Measurements from ENCODE around the gene SLC48A1.
A peak's percentile ranks its signal among the peaks of the same experiment; 100 is the strongest.

Gene SLC48A1

DNA sequence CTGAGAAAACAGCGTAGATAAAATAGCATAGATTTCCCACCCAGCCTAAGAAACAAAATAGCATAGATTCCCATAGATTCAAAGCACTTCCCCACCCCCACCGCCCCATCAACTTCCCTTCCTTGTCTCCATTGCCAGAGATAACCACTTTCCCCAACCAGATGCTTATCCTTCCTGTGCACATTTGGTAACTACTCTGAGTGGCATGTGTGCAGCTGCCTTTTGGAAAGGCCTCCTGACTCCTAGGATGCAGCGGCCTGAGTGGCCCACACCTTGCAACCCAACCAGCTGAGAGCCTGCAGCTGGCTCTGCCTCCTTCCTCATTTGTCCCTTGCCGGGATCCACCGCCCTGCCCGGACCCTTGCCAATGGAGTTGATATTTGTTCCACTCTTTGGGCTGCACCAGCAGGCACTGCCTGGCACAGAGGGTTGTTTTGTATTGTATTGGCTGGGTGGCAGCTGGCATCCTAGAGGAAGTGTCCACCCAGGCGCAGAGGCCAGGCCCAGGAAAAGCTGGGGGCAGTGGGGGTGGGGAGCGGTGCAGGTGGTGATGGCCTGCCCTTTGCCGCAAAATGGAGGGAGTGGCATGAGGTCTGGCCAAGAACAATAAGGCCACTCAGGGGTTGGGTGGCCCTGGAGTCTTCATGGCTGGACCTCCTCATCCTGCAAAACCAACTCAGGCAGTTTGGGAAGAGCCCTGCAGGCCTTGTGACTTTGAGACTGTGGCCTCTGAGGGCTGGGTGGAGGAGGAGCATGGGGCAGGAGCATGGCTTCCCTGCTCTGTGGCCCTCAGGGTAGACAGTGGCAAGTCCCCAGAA lies 4.9 kb downstream of the SLC48A1 start:
- ChIA-PET CTCF (interaction anchor here (0.6 to 35.8 kb wide), 23 partner anchors 8 to 193 kb away, joined by 3 to 1524 read pairs (median 7); partner anchors contain the start of genes ENDOU, RAPGEF3 and RPAP3), POLR2A (no interaction called here)
- TF ChIP-seq, protein P1, sequence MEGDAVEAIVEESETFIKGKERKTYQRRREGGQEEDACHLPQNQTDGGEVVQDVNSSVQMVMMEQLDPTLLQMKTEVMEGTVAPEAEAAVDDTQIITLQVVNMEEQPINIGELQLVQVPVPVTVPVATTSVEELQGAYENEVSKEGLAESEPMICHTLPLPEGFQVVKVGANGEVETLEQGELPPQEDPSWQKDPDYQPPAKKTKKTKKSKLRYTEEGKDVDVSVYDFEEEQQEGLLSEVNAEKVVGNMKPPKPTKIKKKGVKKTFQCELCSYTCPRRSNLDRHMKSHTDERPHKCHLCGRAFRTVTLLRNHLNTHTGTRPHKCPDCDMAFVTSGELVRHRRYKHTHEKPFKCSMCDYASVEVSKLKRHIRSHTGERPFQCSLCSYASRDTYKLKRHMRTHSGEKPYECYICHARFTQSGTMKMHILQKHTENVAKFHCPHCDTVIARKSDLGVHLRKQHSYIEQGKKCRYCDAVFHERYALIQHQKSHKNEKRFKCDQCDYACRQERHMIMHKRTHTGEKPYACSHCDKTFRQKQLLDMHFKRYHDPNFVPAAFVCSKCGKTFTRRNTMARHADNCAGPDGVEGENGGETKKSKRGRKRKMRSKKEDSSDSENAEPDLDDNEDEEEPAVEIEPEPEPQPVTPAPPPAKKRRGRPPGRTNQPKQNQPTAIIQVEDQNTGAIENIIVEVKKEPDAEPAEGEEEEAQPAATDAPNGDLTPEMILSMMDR (IDR thresholded peaks at IDR 0.05; ENCODE audit: control extremely low read depth, extremely low read depth, low read depth, missing control alignments): no peak
- no peak for DNase-seq (ENCODE audit: extremely low spot score)

DNA sequence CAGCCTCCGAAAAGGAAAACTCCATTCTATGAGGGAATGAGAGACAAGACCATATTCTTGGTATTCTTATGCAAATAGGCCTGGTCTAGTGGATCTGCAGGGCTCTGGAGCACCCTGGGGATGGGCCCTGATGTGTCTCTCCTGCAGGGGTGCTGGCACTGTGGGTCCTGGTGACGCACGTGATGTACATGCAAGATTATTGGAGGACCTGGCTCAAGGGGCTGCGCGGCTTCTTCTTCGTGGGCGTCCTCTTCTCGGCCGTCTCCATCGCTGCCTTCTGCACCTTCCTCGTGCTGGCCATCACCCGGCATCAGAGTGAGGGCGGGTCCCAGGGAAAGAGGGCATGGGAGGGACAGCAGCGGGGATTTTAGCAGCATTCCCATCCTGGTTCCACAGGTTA lies 5.8 kb downstream of the SLC48A1 start:
- POLR2A ChIA-PET: no interaction called here

DNA sequence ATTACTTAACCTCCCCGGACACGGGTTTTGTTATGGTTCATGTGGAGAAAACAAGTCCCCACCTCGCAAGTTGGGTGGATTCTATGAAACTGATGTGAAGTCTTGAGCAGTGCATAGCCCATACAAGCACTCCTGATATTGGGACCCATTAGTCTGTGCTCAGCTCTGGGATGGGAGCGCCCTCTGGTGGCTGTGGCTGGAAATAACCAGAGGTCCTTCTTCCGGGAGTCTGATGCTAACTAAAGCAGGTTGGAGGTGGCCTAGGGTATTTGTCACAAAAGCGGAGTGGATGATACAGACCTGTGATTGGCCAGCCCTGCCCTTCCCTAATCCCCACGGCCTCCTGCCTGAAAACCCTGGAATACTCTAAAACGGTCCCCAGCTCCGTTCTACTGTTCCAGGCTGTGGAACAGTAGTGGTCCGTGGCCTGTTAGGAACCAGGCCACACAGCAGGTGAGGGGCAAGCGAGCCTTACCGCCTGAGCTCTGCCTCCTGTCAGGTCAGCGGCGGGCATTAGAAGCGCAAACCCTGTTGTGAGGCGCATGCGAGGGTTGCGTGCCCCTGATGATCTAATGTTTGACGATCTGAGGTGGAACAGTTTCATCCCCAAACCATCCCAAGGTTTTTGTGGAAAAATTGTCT lies 6.4 kb downstream of the SLC48A1 start:
- ChIA-PET CTCF (interaction anchor here (0.9 to 35.8 kb wide), 22 partner anchors 10 to 311 kb away, joined by 3 to 1524 read pairs (median 7); partner anchors contain the start of genes ENDOU, RAPGEF3 and RPAP3), POLR2A (no interaction called here)
- peak; percentile 90 for DNase-seq (ENCODE audit: extremely low spot score)
- TF ChIP-seq, protein P1 (IDR thresholded peaks at IDR 0.05; ENCODE audit: control extremely low read depth, extremely low read depth, low read depth, missing control alignments): peak; percentile 96

More for the DNA sequence above, 5.8 kb downstream of the SLC48A1 start:
- CTCF ChIA-PET: interaction anchor here (0.6 to 35.8 kb wide), 24 partner anchors 10 to 311 kb away, joined by 3 to 1524 read pairs (median 7); partner anchors contain the start of genes ENDOU, RAPGEF3 and RPAP3
- no peak for DNase-seq (ENCODE audit: extremely low spot score)
- TF ChIP-seq, protein P1 (IDR thresholded peaks at IDR 0.05; ENCODE audit: control extremely low read depth, extremely low read depth, low read depth, missing control alignments): no peak

DNA sequence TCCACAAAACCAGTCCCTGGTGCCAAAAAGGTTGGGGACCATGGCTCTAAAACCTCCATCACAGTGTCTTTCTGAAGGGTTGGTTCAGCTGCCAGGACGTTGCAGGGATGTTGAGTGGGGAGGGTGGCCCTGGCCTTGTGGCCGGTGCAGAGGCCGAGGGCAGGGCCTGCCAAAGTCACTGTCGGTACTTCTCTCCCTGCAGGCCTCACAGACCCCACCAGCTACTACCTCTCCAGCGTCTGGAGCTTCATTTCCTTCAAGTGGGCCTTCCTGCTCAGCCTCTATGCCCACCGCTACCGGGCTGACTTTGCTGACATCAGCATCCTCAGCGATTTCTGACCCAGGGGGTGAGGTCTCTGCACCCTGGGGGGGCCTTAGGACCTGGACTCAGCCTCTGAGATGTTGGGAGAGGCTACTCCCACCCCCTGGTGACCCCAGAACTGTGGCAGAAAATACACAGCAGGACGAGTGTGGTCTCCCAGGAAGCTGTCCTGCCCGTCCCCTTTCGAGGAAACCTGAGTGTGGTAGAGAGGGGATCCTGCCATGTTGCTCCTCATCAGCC lies 7.0 kb downstream of the SLC48A1 start:
- ChIA-PET CTCF (interaction anchor here (0.9 to 35.8 kb wide), 19 partner anchors 9 to 310 kb away, joined by 3 to 1524 read pairs (median 10); partner anchors contain the start of genes ENDOU, RAPGEF3 and RPAP3), POLR2A (no interaction called here)
- TF ChIP-seq, protein P1 (IDR thresholded peaks at IDR 0.05; ENCODE audit: control extremely low read depth, extremely low read depth, low read depth, missing control alignments): no peak
- DNase-seq (ENCODE audit: extremely low spot score): no peak

DNA sequence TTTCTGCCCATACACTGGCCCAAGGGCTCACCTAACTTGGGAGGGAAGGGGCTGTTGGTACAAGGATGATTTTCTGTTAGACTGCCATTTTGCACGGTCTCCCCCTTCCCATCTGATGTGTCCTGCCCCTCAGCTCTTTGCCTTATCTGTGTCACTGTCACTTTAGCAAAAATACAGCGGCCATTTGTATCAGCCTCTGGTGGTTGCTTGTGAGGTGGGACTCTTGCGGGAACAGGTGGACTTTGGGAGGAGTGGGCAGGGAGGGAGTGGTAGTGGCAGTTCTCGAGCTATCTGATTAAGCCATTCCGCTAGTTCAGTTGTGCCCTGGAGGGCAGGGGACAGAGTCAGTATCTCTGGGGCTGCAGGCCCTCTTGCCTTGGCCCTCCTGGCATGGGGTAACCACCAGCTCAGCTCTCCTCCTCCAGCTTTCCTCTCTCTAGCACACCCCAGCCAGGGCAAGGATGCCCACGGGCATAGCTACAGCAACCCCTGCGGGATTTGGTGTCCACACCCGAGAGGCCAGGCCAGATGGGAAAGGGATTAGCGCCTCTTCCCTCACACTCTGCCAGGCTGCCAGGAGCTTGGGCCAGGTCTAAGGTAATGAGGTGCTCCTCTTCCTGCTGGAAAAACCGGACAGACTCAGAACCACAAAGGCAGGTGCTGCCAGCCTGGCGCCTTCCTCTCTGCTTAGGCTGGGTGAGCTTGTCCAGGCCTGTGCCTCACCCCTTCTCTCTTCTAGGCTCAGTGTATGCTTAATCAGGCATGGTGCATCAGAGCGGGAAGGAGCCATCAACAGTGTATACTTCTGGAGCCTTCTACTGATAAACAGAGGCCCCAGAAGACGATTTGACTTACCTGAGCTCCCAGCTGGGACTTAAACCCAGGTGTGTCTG lies 8.7 kb downstream of the SLC48A1 start:
- POLR2A ChIA-PET: no interaction called here
- CTCF ChIA-PET: interaction anchor here (0.9 to 35.8 kb wide), 12 partner anchors 9 to 416 kb away, joined by 3 to 1524 read pairs (median 10); partner anchors contain the start of genes ENDOU, RAPGEF3, RPAP3 and SLC48A1
- TF ChIP-seq, protein P1 (IDR thresholded peaks at IDR 0.05; ENCODE audit: control extremely low read depth, extremely low read depth, low read depth, missing control alignments): no peak
- no peak for DNase-seq (ENCODE audit: extremely low spot score)

All from GM10248 (cell line).